GM23338 (cell line): ENCODE measurements around the gene SPRED2. TPM values are rescaled to one million over a fixed set of nuclear protein-coding genes. Genes with fewer than 3 reads are reported as not detected.

Experiments used
- ATAC-seq: fragments of 200-7000 bp; cut with Tn5 transposase; 3 replicates; pipeline ENCODE4 v1.9.1; 2020
- DNase-seq: peaks from one replicate; pipeline ENCODE4 v3.0.0-alpha.2; 2015; ENCODE audit warnings: low spot score
- H2AFZ ChIP-seq: fragments of 200-600 bp; sonication (generic); 2 replicates; pipeline ENCODE4 v1.8.0; 2016; ENCODE audit warnings: antibody characterized with exemption, mild to moderate bottlenecking, moderate library complexity
- H3F3A ChIP-seq: fragments of 200-600 bp; sonication (generic); replicated peaks from 2 replicates; pipeline ENCODE4 v1.8.0; 2017; ENCODE audit warnings: antibody characterized with exemption, mixed run types, low read depth
- H3K27ac ChIP-seq: fragments of 200-600 bp; sonication (generic); 2 replicates; pipeline ENCODE4 v1.6.1; 2016; ENCODE audit warnings: low read depth
- H3K27me3 ChIP-seq: fragments of 200-600 bp; sonication (generic); 2 replicates; pipeline ENCODE4 v1.8.0; 2016; ENCODE audit warnings: mild to moderate bottlenecking, mixed run types, moderate library complexity; ENCODE audit not compliant: insufficient read depth
- H3K36me3 ChIP-seq: fragments of 200-600 bp; sonication (generic); 2 replicates; pipeline ENCODE4 v1.8.0; 2016; ENCODE audit warnings: mild to moderate bottlenecking; ENCODE audit not compliant: insufficient read depth
- H3K4me1 ChIP-seq: fragments of 200-600 bp; sonication (generic); 2 replicates; pipeline ENCODE4 v1.8.0; 2016; ENCODE audit warnings: mild to moderate bottlenecking, moderate library complexity; ENCODE audit not compliant: insufficient read depth
- H3K4me2 ChIP-seq: fragments of 200-600 bp; sonication (generic); 2 replicates; pipeline ENCODE4 v1.7.1; 2017; ENCODE audit warnings: mixed run types
- H3K4me3 ChIP-seq: fragments of 200-600 bp; sonication (generic); 2 replicates; pipeline ENCODE4 v1.6.1; 2016; ENCODE audit warnings: mixed run types
- H3K79me2 ChIP-seq: fragments of 200-600 bp; sonication (generic); replicated peaks from 2 replicates; pipeline ENCODE4 v1.8.0; 2017; ENCODE audit warnings: mild to moderate bottlenecking; ENCODE audit not compliant: insufficient read depth
- H3K9me2 ChIP-seq: fragments of 200-600 bp; sonication (generic); 2 replicates; pipeline ENCODE4 v1.8.0; 2017; ENCODE audit not compliant: insufficient read depth
- H4K20me1 ChIP-seq: fragments of 200-600 bp; sonication (generic); replicated peaks from 2 replicates; pipeline ENCODE4 v1.8.0; 2017; ENCODE audit warnings: mild to moderate bottlenecking; ENCODE audit not compliant: insufficient read depth
- H3K27ac Mint-ChIP-seq: 2 replicates; pipeline ENCODE4 v1.8.0; 2020; ENCODE audit warnings: inconsistent platforms, mild to moderate bottlenecking, moderate library complexity, mixed read lengths
- H3K27me3 Mint-ChIP-seq: 3 replicates; pipeline ENCODE4 v1.8.0; 2022; ENCODE audit warnings: low read depth, mild to moderate bottlenecking, moderate library complexity, mixed read lengths, inconsistent platforms; ENCODE audit not compliant: insufficient read depth, poor library complexity
- H3K36me3 Mint-ChIP-seq: 3 replicates; pipeline ENCODE4 v1.8.0; 2021; ENCODE audit warnings: low read depth, mild to moderate bottlenecking, inconsistent platforms, moderate library complexity, mixed read lengths
- H3K4me1 Mint-ChIP-seq: 3 replicates; pipeline ENCODE4 v1.8.0; 2020; ENCODE audit warnings: mild to moderate bottlenecking, inconsistent platforms, mixed read lengths
- H3K4me3 Mint-ChIP-seq: 3 replicates; pipeline ENCODE4 v1.8.0; 2021; ENCODE audit warnings: moderate library complexity, mild to moderate bottlenecking, inconsistent platforms, mixed read lengths
- H3K9me3 Mint-ChIP-seq: 3 replicates; pipeline ENCODE4 v1.8.0; 2020; ENCODE audit warnings: moderate library complexity, mild to moderate bottlenecking, inconsistent platforms, mixed read lengths
- CREB1 ChIP-seq: fragments of 250-450 bp; sonication (Bioruptor Pico); IDR thresholded peaks from 2 replicates; pipeline ENCODE4 v1.5.0; 2020; ENCODE audit warnings: low read depth, mild to moderate bottlenecking, moderate library complexity
- CTCF ChIP-seq, 2 experiments: fragments of 200-600 bp in 1 of 2; sonication (generic) in 1 of 2; conservative IDR thresholded peaks; 2 replicates each; pipeline versions ENCODE4 v1.5.1 to v1.6.1; 2016 to 2017; ENCODE audit warnings: antibody characterized with exemption in 2 of 2, low read depth in 2 of 2, mild to moderate bottlenecking in 2 of 2, moderate library complexity in 1 of 2
- EZH2 ChIP-seq: fragments of 200-600 bp; sonication (generic); IDR thresholded peaks from one replicate; pipeline ENCODE4 v1.8.0; 2017; ENCODE audit warnings: antibody characterized with exemption, mild to moderate bottlenecking, low read depth; ENCODE audit not compliant: unreplicated experiment
- EZH2phosphoT487 ChIP-seq: fragments of 200-600 bp; sonication (generic); IDR thresholded peaks from one replicate; pipeline ENCODE4 v1.8.1; 2018; ENCODE audit warnings: antibody characterized with exemption; ENCODE audit not compliant: unreplicated experiment
- JUNB ChIP-seq: IDR thresholded peaks from one replicate; pipeline ENCODE4 v1.6.1; 2016; ENCODE audit warnings: antibody characterized with exemption; ENCODE audit not compliant: unreplicated experiment
- NANOG ChIP-seq: IDR thresholded peaks from 2 replicates; pipeline ENCODE4 v1.6.1; 2016; ENCODE audit warnings: antibody characterized with exemption, borderline replicate concordance
- POLR2AphosphoS5 ChIP-seq: IDR thresholded peaks from 2 replicates; pipeline ENCODE4 v1.6.1; 2016; ENCODE audit warnings: antibody characterized with exemption, low read depth
- STAT1 ChIP-seq: IDR thresholded peaks from one replicate; pipeline ENCODE4 v1.6.1; 2016; ENCODE audit warnings: antibody characterized with exemption; ENCODE audit not compliant: unreplicated experiment
- ZNF114 ChIP-seq: fragments of 250-450 bp; sonication (Bioruptor Pico); IDR thresholded peaks from 2 replicates; pipeline ENCODE4 v1.5.0; 2020; ENCODE audit warnings: mild to moderate bottlenecking, moderate library complexity
- ZNF331 ChIP-seq: fragments of 250-450 bp; sonication (Bioruptor Pico); IDR thresholded peaks from 2 replicates; pipeline ENCODE4 v1.5.0; 2020; ENCODE audit warnings: low read depth, mild to moderate bottlenecking, moderate library complexity
- ZNF462 ChIP-seq: fragments of 250-450 bp; sonication (Bioruptor Pico); IDR thresholded peaks from 2 replicates; pipeline ENCODE4 v1.5.0; 2020; ENCODE audit warnings: mild to moderate bottlenecking, moderate library complexity
- polyA plus RNA-seq: library from polyadenylated mRNA; unstranded; fragments of >200 nt; fragmentation: Nextera tagmentation; extraction: Ambion mirVana; gene quantifications from 2 replicates; pipeline ENCODE4 v1.2.1, GENCODE V29; 2016
- total RNA-seq: library from RNA; depleted of rRNA; stranded (reverse); fragments of >200 nt; shearing (Covaris generic); gene quantifications from 2 replicates; pipeline ENCODE4 v1.2.3, GENCODE V29; 2014
- TF ChIP-seq, protein P1 (sequence below): IDR thresholded peaks from 2 replicates; pipeline ENCODE4 v1.6.1; 2016; ENCODE audit warnings: antibody characterized with exemption
- TF ChIP-seq, protein P2 (sequence below): IDR thresholded peaks from one replicate; pipeline ENCODE4 v1.6.1; 2018; ENCODE audit warnings: antibody characterized with exemption; ENCODE audit not compliant: unreplicated experiment

The SPRED2 gene
- total and polyA plus RNA-seq, 2 experiments from 2014 or later: 8.7 to 13.0 TPM

DNA sequence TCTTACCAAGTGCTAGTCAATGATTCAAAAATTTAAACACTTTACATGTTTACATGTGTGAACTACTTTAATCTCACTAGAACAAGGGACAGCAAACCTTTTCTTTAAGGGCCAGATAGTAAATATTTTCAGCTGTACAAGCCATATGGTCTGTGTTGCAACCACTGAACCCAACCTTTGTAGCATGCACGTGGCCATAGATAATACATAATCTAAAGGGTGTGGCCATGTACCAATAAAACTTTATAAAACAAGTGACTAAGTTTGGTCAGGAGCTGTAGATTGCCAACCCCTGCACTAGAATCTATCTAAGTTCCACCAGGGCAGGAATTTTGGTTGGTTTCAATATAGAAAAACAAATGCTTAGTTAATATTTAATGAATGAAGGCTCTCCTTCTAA, 18.4 kb upstream of the SPRED2 start:
- H3K36me3 Mint-ChIP-seq: no peaks in the 10 kb centered on the region
- TF ChIP-seq CTCF (conservative IDR thresholded peaks at IDR 0.05; ENCODE audit: low read depth in 2 of 2) (no peak), CREB1 (CRISPR knock-in tag) (no peak), NANOG (no peak), EZH2phosphoT487 (no peak), JUNB (no peak), EZH2 (no peak), STAT1 (no peak), ZNF462 (CRISPR knock-in tag) (no peak), POLR2AphosphoS5 (no peak), ZNF114 (CRISPR knock-in tag) (no peak), ZNF331 (CRISPR knock-in tag) (no peak)
- TF ChIP-seq, protein P1, sequence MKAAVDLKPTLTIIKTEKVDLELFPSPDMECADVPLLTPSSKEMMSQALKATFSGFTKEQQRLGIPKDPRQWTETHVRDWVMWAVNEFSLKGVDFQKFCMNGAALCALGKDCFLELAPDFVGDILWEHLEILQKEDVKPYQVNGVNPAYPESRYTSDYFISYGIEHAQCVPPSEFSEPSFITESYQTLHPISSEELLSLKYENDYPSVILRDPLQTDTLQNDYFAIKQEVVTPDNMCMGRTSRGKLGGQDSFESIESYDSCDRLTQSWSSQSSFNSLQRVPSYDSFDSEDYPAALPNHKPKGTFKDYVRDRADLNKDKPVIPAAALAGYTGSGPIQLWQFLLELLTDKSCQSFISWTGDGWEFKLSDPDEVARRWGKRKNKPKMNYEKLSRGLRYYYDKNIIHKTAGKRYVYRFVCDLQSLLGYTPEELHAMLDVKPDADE: no peak
- TF ChIP-seq, protein P2, sequence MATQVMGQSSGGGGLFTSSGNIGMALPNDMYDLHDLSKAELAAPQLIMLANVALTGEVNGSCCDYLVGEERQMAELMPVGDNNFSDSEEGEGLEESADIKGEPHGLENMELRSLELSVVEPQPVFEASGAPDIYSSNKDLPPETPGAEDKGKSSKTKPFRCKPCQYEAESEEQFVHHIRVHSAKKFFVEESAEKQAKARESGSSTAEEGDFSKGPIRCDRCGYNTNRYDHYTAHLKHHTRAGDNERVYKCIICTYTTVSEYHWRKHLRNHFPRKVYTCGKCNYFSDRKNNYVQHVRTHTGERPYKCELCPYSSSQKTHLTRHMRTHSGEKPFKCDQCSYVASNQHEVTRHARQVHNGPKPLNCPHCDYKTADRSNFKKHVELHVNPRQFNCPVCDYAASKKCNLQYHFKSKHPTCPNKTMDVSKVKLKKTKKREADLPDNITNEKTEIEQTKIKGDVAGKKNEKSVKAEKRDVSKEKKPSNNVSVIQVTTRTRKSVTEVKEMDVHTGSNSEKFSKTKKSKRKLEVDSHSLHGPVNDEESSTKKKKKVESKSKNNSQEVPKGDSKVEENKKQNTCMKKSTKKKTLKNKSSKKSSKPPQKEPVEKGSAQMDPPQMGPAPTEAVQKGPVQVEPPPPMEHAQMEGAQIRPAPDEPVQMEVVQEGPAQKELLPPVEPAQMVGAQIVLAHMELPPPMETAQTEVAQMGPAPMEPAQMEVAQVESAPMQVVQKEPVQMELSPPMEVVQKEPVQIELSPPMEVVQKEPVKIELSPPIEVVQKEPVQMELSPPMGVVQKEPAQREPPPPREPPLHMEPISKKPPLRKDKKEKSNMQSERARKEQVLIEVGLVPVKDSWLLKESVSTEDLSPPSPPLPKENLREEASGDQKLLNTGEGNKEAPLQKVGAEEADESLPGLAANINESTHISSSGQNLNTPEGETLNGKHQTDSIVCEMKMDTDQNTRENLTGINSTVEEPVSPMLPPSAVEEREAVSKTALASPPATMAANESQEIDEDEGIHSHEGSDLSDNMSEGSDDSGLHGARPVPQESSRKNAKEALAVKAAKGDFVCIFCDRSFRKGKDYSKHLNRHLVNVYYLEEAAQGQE: no peak

More for the DNA sequence above, 18.4 kb upstream of the SPRED2 start:
- Histone ChIP-seq H3K4me1 (no peaks in the 10 kb centered on the region), H3K27ac (no peak overlapping the region), H3K27me3 (no peaks in the 10 kb centered on the region), H3K9me2 (no peaks in the 10 kb centered on the region), H2AFZ (no peak overlapping the region), H4K20me1 (no peaks in the 10 kb centered on the region), H3K79me2 (no peaks in the 10 kb centered on the region), H3K4me2 (no peak overlapping the region), H3K36me3 (no peaks in the 10 kb centered on the region), H3K4me3 (no peak overlapping the region), H3F3A (no peaks in the 10 kb centered on the region)
- ATAC-seq (no peak), DNase-seq (no peak)
- Mint-ChIP-seq H3K4me1 (no peaks in the 10 kb centered on the region; the same call in 2 of the 3 replicates), H3K27ac (no peak overlapping the region), H3K27me3 (no peaks in the 10 kb centered on the region), H3K4me3 (no peak overlapping the region), H3K9me3 (no peaks in the 10 kb centered on the region)
